Measurements from ENCODE around the gene C2CD4C.
"Not testable (repeated sequence)": the region's sequence is repeated elsewhere in the genome, so short reads cannot be mapped to it uniquely, and the experiment has no call there.

The C2CD4C gene

GRCh38 chr19:437041-437440, 28.1 kb upstream of the C2CD4C start:
- no peak for FAIRE-seq

GRCh38 chr19:436413-436950, 27.5 kb upstream of the C2CD4C start:
- FAIRE-seq, result no peak

GRCh38 chr19:435707-436412, 26.9 kb upstream of the C2CD4C start:
- FAIRE-seq, result no peak

- FAIRE-seq, result no peak
Measured at GRCh38 chr19:435056-435706, 26.2 kb upstream of the C2CD4C start.

- FAIRE-seq, result no peak
Measured at GRCh38 chr19:434152-434960, 25.4 kb upstream of the C2CD4C start.

GRCh38 chr19:430701-431100, 21.8 kb upstream of the C2CD4C start:
- no peak for FAIRE-seq

- no peak for FAIRE-seq
Measured at GRCh38 chr19:428149-428548, 19.2 kb upstream of the C2CD4C start.

GRCh38 chr19:427675-428074, 18.7 kb upstream of the C2CD4C start:
- FAIRE-seq, result not testable (repeated sequence)

GRCh38 chr19:426725-427445, 17.9 kb upstream of the C2CD4C start:
- FAIRE-seq, result no peak

- no peak for FAIRE-seq
Measured at GRCh38 chr19:425056-425455, 16.1 kb upstream of the C2CD4C start.

- FAIRE-seq, result no peak
Measured at GRCh38 chr19:424546-424945, 15.6 kb upstream of the C2CD4C start.

GRCh38 chr19:423691-424466, 14.9 kb upstream of the C2CD4C start:
- FAIRE-seq, result no peak

GRCh38 chr19:422917-423226, 13.9 kb upstream of the C2CD4C start:
- not testable (repeated sequence) for FAIRE-seq

GRCh38 chr19:422213-422916, 13.4 kb upstream of the C2CD4C start:
- FAIRE-seq, result no peak

GRCh38 chr19:419721-420515, 11.0 kb upstream of the C2CD4C start:
- no peak for FAIRE-seq

- FAIRE-seq, result no peak
Measured at GRCh38 chr19:418761-419671, 10.1 kb upstream of the C2CD4C start.

- FAIRE-seq, result no peak
Measured at GRCh38 chr19:416416-416815, 7.5 kb upstream of the C2CD4C start.

GRCh38 chr19:415292-415691, 6.3 kb upstream of the C2CD4C start:
- no peak for FAIRE-seq

- FAIRE-seq, result no peak
Measured at GRCh38 chr19:413756-414420, 4.9 kb upstream of the C2CD4C start.
